Smooth muscle cell of the brain vasculature (primary cell): Measurements from ENCODE around the gene MAP2.

Experiments used
- DNase-seq: peaks from one replicate; pipeline ENCODE4 v3.0.0-alpha.2; 2012; ENCODE audit warnings: low read depth, low spot score

Gene MAP2

GRCh38 chr2:209644842-209645241, 221.0 kb downstream of the MAP2 start:
- no peak for DNase-seq

GRCh38 chr2:209648714-209649113, 224.9 kb downstream of the MAP2 start:
- no peak for DNase-seq

GRCh38 chr2:209653134-209653533, 229.3 kb downstream of the MAP2 start:
- DNase-seq = no peak

- DNase-seq = no peak
Measured at GRCh38 chr2:209661286-209661894, 237.5 kb downstream of the MAP2 start.

- DNase-seq = no peak
Measured at GRCh38 chr2:209662021-209662420, 238.2 kb downstream of the MAP2 start.

- DNase-seq = no peak
Measured at GRCh38 chr2:209663139-209663538, 239.3 kb downstream of the MAP2 start.

GRCh38 chr2:209663656-209664055, 239.8 kb downstream of the MAP2 start:
- DNase-seq = no peak

GRCh38 chr2:209666296-209666695, 242.4 kb downstream of the MAP2 start:
- DNase-seq = no peak

GRCh38 chr2:209671020-209671680, 247.3 kb downstream of the MAP2 start:
- no peak for DNase-seq

- no peak for DNase-seq
Measured at GRCh38 chr2:209673811-209674210, 250.0 kb downstream of the MAP2 start.

- DNase-seq = no peak
Measured at GRCh38 chr2:209680596-209680995, 256.7 kb downstream of the MAP2 start.

GRCh38 chr2:209681201-209681735, 257.4 kb downstream of the MAP2 start:
- no peak for DNase-seq

GRCh38 chr2:209682646-209683045, 258.8 kb downstream of the MAP2 start:
- DNase-seq = no peak

- DNase-seq = no peak
Measured at GRCh38 chr2:209685340-209685739, 261.5 kb downstream of the MAP2 start.

GRCh38 chr2:209685963-209686362, 262.1 kb downstream of the MAP2 start:
- DNase-seq = no peak

GRCh38 chr2:209686448-209686847, 262.6 kb downstream of the MAP2 start:
- DNase-seq = no peak

GRCh38 chr2:209687323-209687969, 263.6 kb downstream of the MAP2 start:
- DNase-seq = no peak

GRCh38 chr2:209688385-209688784, 264.5 kb downstream of the MAP2 start:
- no peak for DNase-seq

GRCh38 chr2:209690029-209690754, 266.3 kb downstream of the MAP2 start:
- no peak for DNase-seq

- DNase-seq = no peak
Measured at GRCh38 chr2:209694748-209695147, 270.9 kb downstream of the MAP2 start.

GRCh38 chr2:209696836-209697711, 273.2 kb downstream of the MAP2 start:
- no peak for DNase-seq
